Activated T-cell treated with anti-CD3 and anti-CD28 coated beads, Interleukin-2, amount 50 U/mL, for 1 hour (primary cell): ENCODE measurements around the gene PYGB.

Experiments
- DNase-seq: peaks from one replicate; pipeline ENCODE4 v3.0.0-alpha.2; 2020

Gene PYGB

GRCh38 chr20:25247956-25248785, at the start of gene PYGB:
TSS of gene PYGB (plus strand) at chr20:25248085. CDS start at chr20:25248179, 94 bp downstream.
- DNase-seq, result peak; percentile 88

GRCh38 chr20:25198663-25199383, 49.1 kb upstream of the PYGB start:
- DNase-seq, result no peak

- DNase-seq, result no peak
Measured at GRCh38 chr20:25199473-25200260, 48.2 kb upstream of the PYGB start.

- no peak for DNase-seq
Measured at GRCh38 chr20:25203089-25203488, 44.8 kb upstream of the PYGB start.

- DNase-seq, result no peak
Measured at GRCh38 chr20:25203871-25204320, 44.0 kb upstream of the PYGB start.

- no peak for DNase-seq
Measured at GRCh38 chr20:25204550-25205276, 43.2 kb upstream of the PYGB start.

GRCh38 chr20:25205277-25206062, 42.4 kb upstream of the PYGB start:
- DNase-seq, result no peak

GRCh38 chr20:25206063-25206403, 41.9 kb upstream of the PYGB start:
- no peak for DNase-seq

- DNase-seq, result no peak
Measured at GRCh38 chr20:25206548-25206947, 41.3 kb upstream of the PYGB start.

GRCh38 chr20:25207149-25207959, 40.5 kb upstream of the PYGB start:
- DNase-seq, result no peak

GRCh38 chr20:25207960-25208534, 39.8 kb upstream of the PYGB start:
- no peak for DNase-seq

- no peak for DNase-seq
Measured at GRCh38 chr20:25209400-25209799, 38.5 kb upstream of the PYGB start.

GRCh38 chr20:25209911-25210310, 38.0 kb upstream of the PYGB start:
- no peak for DNase-seq

GRCh38 chr20:25211273-25211672, 36.6 kb upstream of the PYGB start:
- no peak for DNase-seq

GRCh38 chr20:25212242-25212641, 35.6 kb upstream of the PYGB start:
- DNase-seq, result no peak

- no peak for DNase-seq
Measured at GRCh38 chr20:25213566-25214425, 34.1 kb upstream of the PYGB start.

- no peak for DNase-seq
Measured at GRCh38 chr20:25214426-25214790, 33.5 kb upstream of the PYGB start.

- no peak for DNase-seq
Measured at GRCh38 chr20:25214819-25215218, 33.1 kb upstream of the PYGB start.

GRCh38 chr20:25215521-25215920, 32.4 kb upstream of the PYGB start:
- DNase-seq, result no peak
